Measurements from ENCODE around the gene CENPO.

DNA sequence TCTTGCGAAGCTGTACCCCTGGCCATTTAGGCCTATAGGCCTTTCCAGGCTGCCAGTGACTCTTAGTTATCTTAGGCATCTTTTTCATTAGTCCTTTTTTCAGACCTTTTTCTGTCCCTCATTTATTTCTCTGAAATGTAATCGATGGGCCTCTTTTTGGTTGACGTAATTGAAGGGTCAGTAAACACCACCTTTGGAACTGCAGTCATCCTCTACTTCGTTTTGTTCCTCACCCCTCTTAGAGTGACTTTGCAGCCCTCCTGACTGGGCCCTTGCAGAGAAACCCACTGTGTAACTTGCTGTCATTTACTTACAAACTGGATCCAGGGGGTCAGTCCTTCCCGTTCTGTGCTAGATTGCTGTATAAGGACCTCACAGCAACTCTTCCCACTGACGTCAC, 23.2 kb downstream of the CENPO start:
- TF ChIP-seq, protein P1, sequence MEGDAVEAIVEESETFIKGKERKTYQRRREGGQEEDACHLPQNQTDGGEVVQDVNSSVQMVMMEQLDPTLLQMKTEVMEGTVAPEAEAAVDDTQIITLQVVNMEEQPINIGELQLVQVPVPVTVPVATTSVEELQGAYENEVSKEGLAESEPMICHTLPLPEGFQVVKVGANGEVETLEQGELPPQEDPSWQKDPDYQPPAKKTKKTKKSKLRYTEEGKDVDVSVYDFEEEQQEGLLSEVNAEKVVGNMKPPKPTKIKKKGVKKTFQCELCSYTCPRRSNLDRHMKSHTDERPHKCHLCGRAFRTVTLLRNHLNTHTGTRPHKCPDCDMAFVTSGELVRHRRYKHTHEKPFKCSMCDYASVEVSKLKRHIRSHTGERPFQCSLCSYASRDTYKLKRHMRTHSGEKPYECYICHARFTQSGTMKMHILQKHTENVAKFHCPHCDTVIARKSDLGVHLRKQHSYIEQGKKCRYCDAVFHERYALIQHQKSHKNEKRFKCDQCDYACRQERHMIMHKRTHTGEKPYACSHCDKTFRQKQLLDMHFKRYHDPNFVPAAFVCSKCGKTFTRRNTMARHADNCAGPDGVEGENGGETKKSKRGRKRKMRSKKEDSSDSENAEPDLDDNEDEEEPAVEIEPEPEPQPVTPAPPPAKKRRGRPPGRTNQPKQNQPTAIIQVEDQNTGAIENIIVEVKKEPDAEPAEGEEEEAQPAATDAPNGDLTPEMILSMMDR (IDR thresholded peaks at IDR 0.05; ENCODE audit: insufficient read depth, low read length) = no peak
- no peak for TF ChIP-seq GABPA (IDR thresholded peaks at IDR 0.05; ENCODE audit: low read depth)
- TF ChIP-seq, protein P2, sequence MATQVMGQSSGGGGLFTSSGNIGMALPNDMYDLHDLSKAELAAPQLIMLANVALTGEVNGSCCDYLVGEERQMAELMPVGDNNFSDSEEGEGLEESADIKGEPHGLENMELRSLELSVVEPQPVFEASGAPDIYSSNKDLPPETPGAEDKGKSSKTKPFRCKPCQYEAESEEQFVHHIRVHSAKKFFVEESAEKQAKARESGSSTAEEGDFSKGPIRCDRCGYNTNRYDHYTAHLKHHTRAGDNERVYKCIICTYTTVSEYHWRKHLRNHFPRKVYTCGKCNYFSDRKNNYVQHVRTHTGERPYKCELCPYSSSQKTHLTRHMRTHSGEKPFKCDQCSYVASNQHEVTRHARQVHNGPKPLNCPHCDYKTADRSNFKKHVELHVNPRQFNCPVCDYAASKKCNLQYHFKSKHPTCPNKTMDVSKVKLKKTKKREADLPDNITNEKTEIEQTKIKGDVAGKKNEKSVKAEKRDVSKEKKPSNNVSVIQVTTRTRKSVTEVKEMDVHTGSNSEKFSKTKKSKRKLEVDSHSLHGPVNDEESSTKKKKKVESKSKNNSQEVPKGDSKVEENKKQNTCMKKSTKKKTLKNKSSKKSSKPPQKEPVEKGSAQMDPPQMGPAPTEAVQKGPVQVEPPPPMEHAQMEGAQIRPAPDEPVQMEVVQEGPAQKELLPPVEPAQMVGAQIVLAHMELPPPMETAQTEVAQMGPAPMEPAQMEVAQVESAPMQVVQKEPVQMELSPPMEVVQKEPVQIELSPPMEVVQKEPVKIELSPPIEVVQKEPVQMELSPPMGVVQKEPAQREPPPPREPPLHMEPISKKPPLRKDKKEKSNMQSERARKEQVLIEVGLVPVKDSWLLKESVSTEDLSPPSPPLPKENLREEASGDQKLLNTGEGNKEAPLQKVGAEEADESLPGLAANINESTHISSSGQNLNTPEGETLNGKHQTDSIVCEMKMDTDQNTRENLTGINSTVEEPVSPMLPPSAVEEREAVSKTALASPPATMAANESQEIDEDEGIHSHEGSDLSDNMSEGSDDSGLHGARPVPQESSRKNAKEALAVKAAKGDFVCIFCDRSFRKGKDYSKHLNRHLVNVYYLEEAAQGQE (IDR thresholded peaks at IDR 0.05; ENCODE audit: insufficient replicate concordance, low read depth) = no peak
- no peak for TF ChIP-seq POLR2AphosphoS5 (IDR thresholded peaks at IDR 0.05; ENCODE audit: low read depth)
